ENCODE results near the gene PEX11B.
"Not testable (repeated sequence)": the region's sequence is repeated elsewhere in the genome, so short reads cannot be mapped to it uniquely, and the experiment has no call there.

The PEX11B gene

DNA sequence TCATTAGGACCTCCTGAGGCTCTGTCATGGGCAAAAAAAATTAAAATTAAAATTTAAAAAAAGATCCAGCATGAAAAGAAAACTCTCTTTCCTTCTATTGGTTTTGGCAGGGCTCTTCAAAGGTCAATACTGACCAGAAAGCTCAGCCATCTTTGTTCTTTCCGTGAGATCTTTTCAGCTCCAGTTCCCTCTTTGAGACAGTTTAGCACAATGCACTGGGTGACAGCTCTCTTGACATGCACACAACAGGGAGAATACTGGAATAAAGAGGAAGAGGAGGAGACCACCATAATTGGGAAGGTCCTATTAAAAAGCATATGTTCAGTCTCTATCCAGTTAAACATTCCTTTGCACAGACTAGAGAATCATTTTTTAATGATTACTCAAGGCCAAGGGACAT, 33.0 kb upstream of the PEX11B start:
- DNase-seq = no peak

- DNase-seq = no peak
Observed at GRCh38 chr1:145949219-145949618, 30.7 kb upstream of the PEX11B start.

GRCh38 chr1:145947551-145947950, 29.0 kb upstream of the PEX11B start:
- DNase-seq = no peak

DNA sequence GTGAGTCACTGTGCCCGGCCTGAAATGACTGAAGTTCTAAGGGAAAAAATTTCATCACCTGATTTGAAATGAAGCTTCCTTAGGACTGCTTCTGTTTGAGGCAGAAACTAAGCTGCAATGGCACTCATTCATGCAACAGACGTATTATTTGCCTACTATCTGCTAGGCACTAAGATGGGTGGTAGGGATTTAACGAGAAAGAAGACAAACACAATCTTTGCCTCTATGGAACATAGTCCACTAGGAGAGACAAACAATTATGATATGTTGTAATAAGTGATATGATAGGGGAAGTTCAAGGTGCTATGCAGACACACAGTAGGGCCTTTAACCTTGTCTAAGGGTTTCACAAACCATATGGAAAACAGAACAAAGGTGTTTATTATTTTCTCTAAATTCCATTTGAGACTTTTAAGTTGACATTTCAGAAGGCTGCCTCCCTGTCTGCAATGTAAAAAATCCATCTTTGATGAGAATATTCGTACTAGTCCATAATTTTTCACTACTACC, 28.0 kb upstream of the PEX11B start:
- no peak for DNase-seq

DNA sequence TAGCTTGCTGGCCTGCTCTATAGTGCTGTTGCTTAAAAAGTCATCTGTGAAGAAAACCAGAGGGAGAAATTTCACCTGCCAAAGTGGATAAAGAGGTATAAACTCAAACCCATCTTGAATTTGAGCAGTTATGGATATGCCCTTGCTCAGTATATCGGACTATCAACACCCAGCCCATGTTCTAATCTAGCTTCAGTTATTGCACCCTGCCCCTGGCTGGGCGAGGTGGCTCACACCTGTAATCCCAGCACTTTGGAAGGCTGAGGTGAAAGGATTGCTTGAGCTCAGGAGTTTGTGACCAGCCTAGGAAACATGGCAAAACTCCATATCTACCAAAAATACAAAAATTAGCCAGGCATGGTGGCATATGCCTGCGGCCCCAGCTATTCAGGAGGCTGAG, 26.0 kb upstream of the PEX11B start:
- no peak for DNase-seq

DNA sequence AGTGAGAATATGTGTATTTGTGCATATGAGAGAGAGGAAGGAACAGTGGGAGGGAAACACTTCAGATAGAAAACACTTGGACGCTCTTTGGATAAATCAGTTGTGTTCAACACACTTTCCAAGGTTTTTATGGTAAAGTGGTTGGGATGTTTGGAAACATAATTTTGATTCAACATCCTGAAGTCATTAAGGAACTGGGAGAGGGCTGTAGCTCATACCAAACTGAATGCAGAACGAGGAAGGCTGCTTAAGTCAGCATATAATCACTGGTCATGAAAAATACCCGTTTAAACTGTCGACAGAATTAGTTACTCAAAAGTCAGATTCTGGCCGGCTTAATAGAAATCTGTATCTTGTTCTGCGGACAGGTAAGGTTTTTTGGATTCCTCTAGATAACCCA, 24.4 kb upstream of the PEX11B start:
- no peak for DNase-seq

DNA sequence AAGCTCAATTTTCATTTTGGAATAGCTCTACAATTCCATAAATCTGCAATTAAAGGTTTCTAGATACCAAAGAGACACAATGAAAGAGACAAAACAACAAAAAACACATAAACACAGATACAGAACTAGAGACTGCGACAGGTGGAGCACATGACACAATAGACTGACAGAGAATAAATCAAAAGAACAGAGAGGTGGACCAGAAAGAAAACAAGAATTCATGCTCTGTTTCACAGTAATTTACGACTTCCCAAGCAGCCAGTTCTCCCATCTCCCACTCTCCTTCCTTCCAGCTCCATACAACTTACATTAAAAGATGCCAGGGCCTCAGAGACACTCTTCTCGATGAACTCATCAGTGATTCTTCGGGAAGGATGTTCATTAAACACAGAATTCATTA, 23.9 kb upstream of the PEX11B start:
- DNase-seq = no peak

DNA sequence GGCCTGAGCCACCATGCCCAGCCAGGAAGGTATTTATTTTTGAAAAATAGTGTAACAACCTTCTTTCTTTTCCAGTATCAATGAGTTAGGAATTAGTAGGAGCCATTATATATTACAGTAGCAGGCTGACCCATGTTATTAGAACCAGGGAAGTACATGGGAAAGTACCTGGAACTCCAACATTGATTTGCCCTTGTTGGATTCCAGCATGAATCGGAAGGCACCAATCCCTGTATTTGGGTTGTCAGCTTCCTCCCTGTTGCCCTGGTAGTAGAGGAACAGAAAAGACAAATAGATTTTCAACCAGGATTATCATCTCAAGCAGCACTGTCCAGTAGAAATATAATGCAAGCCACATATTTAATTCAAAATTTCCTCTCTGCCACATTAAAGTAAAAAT, 18.9 kb upstream of the PEX11B start:
- DNase-seq = no peak

- DNase-seq = no peak
Observed at GRCh38 chr1:145936247-145936646, 17.7 kb upstream of the PEX11B start.

- no peak for DNase-seq
Observed at GRCh38 chr1:145935708-145936107, 17.2 kb upstream of the PEX11B start.

GRCh38 chr1:145932522-145933009, 14.0 kb upstream of the PEX11B start:
- not testable (repeated sequence) for DNase-seq

- no peak for DNase-seq
Observed at GRCh38 chr1:145927916-145928643, 9.6 kb upstream of the PEX11B start.

DNA sequence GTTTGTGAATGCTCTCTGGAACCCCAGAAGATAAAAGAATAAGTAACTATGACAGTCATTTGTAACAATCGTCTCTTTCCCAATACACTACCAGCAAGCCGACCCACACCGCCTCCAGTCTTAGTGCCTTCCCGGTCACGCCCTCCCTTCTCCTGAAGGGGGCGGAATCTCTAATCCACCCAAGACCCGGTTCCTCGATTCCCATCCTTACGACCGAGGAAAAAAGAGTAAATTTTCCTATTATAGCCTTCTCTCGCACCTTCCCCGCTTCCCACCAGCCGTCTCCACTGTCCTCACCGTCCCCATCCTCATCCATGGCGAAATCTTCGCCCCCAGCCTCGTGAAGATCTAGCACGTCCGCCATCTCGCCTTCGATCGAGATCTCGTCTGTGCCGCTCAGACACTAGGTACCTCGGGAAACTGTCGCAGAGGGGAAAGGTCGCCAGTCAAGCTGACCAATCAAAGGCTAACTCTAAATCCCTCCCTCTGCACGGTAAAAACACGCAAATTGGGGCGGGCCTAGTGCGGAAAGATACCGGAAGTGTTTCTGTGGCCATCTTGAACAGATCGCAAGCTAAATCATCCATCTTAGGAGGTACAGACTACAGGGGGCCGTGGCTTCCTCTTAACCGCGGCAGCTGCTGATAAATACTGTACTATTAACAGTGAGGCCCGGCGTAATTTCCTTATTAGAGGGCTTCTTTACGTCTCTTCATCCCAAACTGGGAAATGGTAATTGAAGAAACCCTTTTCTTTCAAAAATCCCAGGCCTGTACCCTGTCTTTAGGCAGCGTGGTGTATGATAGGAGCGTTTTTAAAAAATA, 8.8 kb upstream of the PEX11B start, which contains the start of gene RBM8A:
Gene RBM8A, minus strand, starts transcription at position 422 of the 824 bp plus-strand sequence. Its CDS starts 58 bp downstream, at position 364.
- peak; percentile 98 for DNase-seq

DNA sequence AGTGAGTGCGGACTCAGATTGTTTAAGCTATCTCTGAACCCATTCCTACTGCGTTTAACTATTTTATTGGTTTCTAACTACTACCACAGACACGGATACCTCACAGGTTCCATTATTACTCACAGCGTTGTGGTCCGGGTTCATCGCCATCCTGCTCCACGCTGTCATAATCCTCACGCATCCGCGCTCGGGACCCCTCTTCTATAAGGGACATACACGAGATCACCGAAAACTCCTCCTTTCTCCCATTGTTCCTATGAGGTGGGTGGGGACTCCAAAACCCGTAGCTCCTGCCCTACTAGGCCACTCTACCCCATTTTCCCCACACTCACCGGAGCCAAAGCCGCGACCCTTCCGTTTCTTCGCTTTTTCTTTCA, 8.2 kb upstream of the PEX11B start:
- no peak for DNase-seq

DNA sequence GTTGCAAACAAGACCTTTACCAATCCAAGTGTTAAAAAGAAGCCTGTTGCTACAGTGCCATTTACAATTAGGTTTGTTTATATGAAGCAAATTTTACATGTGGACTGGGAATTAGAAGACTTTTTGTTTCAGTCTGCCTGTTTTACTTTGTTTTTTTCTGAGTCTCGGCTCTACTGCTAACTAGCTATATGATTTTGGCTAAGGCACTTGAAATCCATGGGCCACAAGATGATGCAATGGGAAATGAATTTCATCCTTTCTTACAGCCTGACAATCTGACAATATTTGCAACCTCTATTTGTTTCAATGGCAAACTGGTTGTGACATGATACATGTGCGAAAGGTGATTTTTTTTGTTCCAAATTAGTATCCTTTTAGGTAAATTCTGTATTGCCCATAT, 3.7 kb upstream of the PEX11B start:
- DNase-seq = no peak

DNA sequence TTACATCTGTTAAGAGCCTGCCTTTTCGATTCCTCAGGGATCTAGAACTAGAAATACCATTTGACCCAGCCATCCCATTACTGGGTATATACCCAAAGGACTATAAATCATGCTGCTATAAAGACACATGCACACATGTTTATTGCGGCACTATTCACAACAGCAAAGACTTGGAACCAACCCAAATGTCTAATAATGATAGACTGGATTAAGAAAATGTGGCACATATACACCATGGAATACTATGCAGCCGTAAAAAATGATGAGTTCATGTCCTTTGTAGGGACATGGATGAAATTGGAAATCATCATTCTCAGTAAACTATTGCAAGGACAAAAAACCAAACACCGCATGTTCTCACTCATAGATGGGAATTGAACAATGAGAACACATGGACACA, 1.8 kb upstream of the PEX11B start:
- not testable (repeated sequence) for DNase-seq

DNA sequence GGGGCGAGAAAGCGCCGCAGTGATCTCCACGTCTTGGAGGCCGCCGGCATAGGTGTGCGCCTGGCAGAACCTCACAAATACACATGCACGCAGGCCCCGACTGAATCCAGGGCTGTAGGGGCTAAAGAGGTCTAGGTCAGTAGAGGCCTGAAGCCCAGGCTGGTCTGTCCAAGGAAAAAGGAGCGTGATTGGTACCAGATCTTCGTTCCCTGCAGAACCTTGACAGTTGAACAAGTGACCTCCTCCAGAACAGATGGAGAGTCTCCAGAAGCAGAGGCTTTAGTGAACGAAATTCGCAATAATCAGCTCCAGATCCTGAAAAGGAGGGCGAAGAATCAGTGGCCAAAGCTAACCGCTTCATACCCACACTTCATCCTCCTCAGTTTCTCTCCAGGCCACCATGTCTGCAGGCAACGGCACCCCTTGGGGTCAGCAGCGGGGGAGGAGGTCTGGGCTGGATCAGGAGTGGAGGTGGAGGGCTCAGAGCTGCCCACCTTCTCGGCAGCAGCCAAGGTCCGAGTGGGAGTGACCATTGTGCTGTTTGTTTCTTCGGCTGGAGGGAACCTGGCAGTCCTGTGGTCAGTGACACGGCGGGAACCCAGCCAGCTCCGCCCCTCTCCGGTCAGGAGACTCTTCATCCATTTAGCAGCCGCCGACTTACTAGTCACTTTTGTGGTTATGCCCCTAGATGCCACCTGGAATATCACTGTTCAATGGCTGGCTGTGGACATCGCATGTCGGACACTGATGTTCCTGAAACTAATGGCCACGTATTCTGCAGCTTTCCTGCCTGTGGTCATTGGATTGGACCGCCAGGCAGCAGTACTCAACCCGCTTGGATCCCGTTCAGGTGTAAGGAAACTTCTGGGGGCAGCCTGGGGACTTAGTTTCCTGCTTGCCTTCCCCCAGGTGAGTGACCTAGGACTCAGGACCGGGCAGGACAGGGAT, 749 bp upstream of the PEX11B start:
- DNase-seq = peak; percentile 14

DNA sequence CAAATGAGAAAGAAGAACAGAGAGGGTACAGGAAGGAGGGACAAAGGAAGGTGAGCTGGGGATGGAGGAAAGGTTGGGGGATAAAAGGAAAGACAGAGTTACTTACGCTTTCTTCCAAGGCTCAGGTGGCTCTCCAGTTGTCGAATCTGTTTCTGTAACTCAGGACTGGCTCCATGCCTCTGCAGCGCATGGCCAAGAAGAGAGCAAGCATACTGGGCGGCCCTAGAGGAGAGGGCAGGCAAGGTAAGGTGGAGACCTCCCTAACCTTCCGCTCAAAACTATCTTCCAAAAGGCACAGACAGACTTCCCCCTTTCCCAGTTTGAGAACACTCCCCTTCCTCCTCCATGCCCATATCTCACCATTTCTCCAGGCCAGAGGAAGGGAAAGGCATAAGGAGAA, 922 bp downstream of the PEX11B start:
- no peak for DNase-seq

DNA sequence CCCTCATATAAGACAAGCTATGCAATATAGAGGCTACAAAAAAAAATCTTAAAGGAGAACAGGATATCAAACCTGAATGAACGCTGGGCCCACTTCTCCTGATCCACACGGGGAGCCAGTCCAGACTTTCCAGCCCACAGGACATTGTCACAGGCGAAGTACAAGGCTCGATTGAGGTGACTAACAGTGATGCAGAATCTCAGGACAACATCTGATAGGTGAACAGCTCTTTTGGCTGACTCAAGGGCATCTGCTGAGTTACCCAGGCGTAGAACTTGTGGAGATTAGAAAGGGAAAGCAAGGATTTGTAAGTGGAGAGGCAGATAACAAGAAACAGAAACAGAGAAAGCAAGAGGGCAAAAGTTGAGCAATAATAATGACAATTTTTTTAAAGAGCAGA, 1.8 kb downstream of the PEX11B start:
- DNase-seq = no peak

DNA sequence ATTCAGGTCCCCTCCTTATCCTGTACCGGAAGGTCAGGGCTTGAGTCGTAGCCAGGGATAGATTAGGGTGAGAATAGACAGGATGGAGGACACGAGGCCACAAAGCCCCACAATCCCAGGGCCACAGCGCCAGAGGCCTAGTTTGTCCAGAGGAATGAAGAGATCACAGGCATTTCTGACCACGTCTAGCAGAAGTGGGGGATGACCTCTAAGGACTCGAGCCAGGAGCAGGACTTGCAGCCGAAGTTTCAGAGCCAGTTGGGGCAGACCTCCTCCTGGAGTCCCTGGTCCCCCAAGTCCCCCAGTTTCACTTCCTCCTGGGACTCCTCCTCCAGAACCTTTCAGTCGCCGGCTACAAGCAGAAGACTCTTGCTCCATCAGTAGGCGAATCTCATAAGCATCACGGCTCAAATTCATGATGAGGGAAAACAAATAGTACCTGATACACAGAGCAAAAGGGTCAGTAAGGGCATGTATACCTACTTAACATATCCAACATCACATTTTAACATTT, 6.3 kb downstream of the PEX11B start:
- no peak for DNase-seq

- DNase-seq = no peak
Observed at GRCh38 chr1:145908653-145909052, 9.9 kb downstream of the PEX11B start.

DNA sequence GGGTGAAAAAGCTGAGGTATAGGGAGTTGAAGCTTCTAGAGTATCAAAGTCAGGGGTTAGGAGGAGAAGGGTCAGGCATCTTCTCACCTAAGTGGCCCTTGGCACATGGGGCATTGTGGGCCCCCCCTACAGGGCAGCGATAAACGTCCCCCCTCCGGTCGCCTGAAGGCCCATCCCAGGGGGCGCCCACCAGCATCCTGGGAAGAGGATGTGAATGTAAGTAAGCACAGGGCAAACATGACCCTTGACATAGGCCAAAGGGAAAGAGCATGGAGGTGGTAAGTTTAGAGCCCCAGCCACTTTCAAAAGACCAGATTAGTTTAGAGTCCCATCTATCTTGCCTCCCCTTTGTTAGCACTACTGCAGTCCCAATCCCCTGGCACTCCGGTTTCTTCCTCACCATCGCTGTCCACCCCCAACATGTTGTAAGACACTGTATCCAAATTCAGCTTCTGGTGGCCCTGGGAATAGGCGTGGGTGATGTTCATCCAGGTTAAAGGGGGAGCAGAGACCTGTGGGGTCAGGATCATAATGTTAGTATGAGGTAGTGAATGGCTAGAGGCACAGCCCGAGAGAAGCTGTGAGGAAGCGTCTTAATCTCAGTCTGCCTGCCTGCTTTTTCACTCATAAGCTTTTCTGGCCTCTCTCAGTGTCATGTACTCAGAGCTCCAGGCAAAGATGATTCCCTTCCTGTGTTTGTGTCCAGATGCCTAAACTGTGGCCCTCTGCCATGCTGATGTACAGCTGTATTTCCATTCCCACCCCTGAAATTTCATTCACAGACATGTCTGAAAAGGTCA, 11.4 kb downstream of the PEX11B start:
- no peak for DNase-seq

All from NCI-H748 treated with DMSO at 0.1 percent for 48 hours (cell line).